ENCODE data around the gene FIBCD1.

FIBCD1 gene

DNA sequence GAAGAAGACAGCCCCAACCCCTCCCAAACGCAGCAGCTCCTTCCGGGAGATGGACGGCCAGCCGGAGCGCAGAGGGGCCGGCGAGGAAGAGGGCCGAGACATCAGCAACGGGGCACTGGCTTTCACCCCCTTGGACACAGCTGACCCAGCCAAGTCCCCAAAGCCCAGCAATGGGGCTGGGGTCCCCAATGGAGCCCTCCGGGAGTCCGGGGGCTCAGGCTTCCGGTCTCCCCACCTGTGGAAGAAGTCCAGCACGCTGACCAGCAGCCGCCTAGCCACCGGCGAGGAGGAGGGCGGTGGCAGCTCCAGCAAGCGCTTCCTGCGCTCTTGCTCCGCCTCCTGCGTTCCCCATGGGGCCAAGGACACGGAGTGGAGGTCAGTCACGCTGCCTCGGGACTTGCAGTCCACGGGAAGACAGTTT lies 54.9 kb downstream of the FIBCD1 start:
- DNase-seq (ENCODE audit: low read depth in 1 of 2, low spot score in 1 of 2): no peak

DNA sequence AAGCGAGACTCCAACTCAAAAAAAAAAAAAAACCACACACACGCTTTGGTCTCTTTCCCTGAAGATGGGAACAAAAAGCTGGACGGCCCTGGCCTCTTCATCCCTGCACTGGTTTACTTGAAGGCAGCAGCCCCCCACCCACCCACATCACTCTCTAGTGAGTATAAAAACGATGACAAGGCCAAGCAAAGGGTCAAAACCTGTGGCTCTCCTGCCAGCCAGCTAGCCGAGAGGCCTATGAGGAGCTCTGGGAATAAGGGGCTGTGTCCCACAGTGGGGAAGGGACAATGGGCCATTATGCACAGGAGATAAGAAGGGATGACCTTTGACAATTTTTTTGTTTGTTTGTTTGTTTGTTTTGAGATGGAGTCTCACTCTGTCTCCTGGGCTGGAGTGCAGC lies 55.6 kb downstream of the FIBCD1 start:
- DNase-seq (ENCODE audit: low read depth in 1 of 2, low spot score in 1 of 2): no peak

DNA sequence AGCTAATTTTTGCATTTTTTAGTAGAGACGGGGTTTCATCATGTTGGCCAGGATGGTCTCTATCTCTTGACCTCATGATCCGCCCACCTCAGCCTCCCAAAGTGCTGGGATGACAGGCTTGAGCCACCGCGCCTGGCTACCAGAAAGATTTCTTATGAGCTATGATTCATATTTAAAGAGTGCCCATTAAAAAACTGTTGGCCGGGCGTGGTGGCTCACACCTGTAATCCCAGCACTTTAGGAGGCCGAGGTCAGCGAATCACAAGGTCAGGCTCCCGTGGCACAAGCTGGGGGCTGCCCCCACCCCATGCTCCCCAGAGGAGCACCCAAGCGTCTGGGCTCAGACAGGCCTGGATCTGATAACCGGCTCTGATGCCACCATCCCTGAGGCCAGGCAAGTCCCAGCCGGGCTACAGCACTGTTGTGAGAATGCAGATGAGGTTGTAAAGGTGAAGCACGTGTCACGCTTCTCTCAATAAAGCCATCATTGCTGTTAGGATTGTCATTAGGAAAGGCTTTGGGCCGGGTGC lies 56.3 kb downstream of the FIBCD1 start:
- DNase-seq (ENCODE audit: low read depth in 1 of 2, low spot score in 1 of 2): no peak

DNA sequence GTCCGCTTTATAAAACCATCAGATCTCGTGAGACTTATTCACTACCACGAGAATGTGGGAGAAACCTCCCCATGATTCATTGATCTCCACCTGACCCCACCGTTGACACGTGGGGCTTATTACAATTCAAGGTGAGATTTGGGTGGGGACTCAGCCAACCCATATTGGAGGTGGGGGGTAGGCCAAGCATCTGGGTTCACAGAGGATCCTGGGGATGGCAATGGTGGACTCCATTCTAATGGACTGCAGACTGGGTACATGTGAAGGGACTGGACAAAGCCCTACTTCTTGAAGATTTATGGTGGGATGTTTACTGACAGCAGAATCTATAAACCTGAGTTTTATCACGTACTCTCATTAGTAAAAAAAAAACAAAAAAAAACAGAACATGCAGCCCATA lies 57.5 kb downstream of the FIBCD1 start:
- no peak for DNase-seq (ENCODE audit: low read depth in 1 of 2, low spot score in 1 of 2)

DNA sequence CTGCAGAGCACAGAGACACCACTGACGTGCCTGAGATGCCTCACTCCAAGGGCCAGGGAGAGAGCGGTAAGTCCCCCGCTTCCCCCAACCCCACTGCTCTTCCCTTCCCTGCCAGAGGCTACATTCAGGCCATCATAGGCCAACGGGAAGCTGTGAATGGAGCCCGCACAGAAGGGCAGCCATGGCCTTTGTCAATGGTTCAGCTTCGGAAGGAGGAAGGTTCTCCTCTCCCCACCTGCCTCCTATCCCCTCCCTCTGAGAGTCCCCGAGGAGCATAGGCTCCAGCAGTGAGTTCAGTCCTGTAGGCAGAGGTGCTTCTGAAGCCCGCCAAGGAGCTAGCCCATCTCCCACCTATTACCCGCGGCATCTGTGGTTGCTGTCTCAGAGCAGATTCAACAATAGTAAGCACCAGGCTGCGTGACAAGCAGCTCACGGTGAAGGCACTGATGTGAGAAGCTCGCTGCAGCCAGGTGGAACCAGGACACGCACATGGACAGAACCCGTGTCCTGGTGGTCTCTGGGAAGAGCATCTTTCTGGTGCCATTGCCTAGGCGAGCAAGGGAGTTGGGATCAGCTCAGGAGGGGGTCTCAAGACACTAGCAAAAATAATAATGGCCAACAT lies 58.3 kb downstream of the FIBCD1 start:
- no peak for DNase-seq (ENCODE audit: low read depth in 1 of 2, low spot score in 1 of 2)

DNA sequence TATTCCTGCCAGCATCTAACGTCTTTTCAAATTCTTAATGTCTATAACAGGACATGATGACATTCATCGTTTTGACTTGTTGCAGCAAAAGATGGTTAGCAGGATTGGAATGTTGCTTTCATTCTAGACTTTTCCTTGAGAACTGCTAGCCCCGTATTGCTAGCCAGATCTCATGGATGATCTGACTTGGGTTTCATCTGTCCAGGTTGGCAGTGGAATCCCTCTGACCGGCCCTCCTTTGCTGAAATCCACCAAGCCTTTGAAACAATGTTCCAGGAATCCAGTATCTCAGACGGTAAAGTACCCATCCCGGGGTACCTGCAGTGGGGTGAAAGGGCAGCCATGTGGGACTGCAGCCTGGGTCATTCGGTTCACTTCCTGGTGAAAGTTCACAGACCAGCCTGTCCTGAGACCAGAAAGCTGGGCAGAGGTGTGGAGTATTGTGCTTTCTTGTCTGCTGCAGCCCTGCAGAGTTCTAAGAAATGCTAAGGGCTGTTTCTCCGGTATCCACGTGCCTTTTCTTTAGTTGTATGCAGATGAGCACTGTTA lies 59.1 kb downstream of the FIBCD1 start:
- no peak for DNase-seq (ENCODE audit: low read depth in 1 of 2, low spot score in 1 of 2)

DNA sequence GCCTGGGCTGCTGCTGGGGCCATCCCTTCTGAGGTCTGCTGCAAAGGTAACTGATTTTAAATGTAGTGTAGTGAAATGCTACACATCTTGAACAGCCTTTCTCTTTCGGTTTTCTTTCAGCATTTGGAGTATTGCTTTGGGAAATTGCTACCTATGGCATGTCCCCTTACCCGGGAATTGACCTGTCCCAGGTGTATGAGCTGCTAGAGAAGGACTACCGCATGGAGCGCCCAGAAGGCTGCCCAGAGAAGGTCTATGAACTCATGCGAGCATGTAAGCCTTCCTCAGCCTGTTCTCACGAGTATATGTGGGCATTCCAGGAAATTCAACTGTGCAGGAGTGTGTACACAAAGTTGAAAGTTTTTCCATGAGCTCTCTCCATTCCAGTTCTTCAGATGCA lies 60.8 kb downstream of the FIBCD1 start:
- no peak for DNase-seq (ENCODE audit: low read depth in 1 of 2, low spot score in 1 of 2)

DNA sequence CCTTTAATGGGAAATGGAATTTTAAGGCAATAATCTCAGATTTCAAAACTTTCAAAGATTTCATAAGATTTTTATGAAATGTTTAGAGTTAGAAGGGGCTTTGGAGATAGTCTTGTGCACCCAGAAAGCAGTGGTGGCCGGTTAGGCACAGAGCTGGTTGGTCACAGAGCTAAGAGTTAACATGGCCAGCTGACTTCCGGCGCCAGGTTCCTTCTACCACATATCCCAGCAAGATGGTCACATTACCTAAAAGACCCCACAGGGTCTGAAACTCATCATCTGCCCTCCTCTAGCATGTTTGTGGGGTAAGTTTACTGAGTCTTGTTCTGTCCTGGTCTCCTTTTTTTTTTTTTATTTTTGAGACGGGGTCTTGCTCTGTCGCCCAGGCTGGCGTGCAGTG lies 61.7 kb downstream of the FIBCD1 start:
- no peak for DNase-seq (ENCODE audit: low read depth in 1 of 2, low spot score in 1 of 2)

DNA sequence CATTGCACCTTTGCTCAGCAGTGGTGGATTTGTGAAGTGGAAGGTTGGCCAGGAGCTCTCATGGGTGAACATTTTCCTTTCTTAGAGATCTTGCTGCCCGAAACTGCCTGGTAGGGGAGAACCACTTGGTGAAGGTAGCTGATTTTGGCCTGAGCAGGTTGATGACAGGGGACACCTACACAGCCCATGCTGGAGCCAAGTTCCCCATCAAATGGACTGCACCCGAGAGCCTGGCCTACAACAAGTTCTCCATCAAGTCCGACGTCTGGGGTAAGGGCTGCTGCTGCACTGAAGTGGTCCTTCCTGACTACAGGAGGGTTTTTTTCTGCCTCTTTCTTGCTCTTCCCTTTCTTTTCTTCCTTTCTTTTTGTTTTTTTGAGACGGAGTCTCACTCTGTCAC lies 64.3 kb downstream of the FIBCD1 start:
- DNase-seq (ENCODE audit: low read depth in 1 of 2, low spot score in 1 of 2): no peak

DNA sequence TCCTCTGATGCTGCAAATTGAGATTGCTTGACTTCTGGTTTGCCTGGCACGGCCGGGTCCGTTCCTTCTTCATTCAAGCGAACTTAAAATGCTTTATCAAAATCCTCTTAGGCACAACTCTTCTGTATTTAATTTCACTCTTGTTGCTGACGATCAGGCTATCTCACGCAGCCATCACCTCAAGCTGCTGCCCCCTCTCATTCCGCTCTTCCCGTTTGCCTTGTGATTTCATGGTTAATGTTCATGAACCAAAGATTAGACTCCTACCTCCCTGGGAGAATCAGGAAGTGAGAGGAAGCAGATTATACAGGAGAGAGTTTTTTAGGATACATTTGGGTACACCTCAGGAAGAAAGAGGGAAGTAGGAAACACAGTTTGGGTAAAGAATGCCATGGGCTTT lies 65.1 kb downstream of the FIBCD1 start:
- no peak for DNase-seq (ENCODE audit: low read depth in 1 of 2, low spot score in 1 of 2)

DNA sequence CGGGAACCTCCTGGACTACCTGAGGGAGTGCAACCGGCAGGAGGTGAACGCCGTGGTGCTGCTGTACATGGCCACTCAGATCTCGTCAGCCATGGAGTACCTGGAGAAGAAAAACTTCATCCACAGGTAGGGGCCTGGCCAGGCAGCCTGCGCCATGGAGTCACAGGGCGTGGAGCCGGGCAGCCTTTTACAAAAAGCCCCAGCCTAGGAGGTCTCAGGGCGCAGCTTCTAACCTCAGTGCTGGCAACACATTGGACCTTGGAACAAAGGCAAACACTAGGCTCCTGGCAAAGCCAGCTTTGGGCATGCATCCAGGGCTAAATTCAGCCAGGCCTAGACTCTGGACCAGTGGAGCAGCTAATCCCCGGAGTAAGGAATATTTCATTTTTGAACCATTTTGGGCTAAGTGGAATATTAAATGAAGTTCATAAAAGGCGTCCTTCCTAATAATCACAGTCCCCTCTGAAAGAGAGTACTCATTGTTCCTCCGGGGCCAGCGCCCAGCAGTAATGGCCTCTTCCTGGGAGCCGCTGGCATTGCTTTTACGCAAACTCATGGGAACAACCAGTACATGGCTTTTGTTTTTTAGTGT lies 66.0 kb downstream of the FIBCD1 start:
- no peak for DNase-seq (ENCODE audit: low read depth in 1 of 2, low spot score in 1 of 2)

DNA sequence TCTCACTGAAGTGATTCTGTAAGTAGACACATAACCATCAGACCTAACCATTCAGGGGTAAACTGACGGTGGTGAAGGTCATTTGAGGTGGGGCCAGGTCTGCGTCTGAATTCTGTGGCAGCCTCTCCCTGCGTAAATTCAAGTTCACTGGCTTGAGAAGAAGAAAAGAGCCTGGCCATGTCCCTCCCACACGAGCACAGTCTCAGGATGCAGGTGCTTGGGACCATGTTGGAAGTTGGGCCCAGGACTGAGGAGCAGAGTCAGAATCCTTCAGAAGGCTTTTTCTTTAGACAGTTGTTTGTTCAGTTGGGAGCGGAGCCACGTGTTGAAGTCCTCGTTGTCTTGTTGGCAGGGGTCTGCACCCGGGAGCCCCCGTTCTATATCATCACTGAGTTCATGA lies 66.5 kb downstream of the FIBCD1 start:
- DNase-seq (ENCODE audit: low read depth in 1 of 2, low spot score in 1 of 2): no peak

DNA sequence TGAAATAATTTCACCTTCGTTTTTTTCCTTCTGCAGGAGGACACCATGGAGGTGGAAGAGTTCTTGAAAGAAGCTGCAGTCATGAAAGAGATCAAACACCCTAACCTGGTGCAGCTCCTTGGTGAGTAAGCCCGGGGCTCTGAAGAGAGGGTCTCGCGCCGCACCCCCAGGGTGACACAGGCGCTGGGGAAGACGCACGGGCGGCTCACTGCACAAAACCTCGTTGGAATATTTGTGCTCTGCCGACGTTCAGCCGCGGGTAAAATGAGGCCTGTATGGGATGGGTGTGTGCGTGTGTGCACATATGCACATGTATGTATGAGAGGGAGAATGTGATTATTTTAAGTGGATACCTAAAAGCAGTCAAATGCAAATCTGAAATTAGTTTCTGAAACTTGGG lies 67.0 kb downstream of the FIBCD1 start:
- DNase-seq (ENCODE audit: low read depth in 1 of 2, low spot score in 1 of 2): no peak

DNA sequence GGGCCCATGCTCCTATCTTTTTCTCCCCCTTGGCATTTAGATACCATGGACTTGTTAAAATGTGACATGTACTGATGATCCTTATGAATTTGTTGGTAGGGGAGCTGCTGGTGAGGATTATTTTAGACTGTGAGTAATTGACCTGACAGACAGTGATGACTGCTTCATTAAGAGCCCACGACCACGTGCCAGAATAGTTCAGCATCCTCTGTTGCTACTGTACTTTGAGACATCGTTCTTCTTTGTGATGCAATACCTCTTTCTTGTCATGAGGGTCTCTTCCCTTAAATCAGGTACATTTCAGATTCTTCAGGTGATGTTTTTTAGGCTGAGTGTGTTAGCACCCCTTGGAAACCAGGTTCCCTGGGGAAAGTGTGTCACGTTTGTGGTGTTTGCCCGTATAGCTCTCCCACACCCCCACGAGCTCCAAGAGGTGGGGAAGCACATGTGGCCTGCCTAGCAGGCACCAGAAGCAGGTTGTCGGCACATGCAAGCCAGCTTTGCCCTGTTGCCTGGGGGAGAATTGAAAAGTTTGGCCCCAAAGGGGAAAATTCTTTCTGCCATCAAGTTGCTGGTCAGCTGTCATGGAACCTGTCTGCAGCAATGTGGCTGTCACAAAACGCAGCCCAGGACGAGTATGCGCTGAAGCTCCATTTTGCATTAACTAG lies 67.5 kb downstream of the FIBCD1 start:
- no peak for DNase-seq (ENCODE audit: low read depth in 1 of 2, low spot score in 1 of 2)

DNA sequence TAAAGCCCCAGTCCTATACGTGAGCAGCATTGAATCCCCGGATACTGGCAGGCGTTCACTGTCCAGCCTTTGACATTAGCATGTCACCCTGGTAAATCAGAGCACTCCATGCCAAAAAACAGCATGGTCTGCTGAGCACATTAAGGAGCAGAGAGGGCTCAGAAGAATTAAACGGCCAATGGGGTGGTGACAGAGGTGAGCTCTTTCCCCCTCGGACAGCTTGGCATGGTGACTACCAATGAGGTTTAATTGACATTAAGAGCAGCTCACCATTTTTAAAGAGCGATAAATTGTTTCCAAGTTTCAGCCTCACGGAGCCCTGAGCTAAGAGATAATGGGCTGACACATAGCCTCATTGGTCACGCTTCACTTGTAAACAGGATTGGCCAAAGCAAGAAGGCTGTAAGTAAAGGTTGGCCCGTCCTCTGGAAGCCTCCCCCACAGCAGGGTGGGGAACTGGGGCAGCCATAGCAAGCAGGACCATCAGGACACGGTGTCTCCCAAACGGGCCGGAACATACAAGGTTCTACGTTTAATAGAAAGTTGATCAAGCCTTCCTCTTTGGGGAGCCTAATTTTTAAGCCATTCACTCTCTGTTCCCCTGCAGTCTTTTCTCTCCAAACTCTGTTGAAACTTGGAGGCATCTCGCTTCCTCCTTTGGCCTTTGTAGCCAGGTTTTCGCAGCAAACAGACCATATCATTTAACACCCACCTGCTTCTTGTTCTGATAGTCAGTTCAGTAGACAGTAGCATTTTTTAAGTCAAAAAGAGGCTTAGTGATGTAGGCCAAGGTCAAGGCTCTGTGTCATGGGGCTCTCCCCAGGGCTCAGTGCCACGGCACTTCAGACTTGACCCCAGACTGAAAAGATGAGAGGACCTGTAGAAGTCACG lies 68.3 kb downstream of the FIBCD1 start:
- DNase-seq (ENCODE audit: low read depth in 1 of 2, low spot score in 1 of 2): no peak

DNA sequence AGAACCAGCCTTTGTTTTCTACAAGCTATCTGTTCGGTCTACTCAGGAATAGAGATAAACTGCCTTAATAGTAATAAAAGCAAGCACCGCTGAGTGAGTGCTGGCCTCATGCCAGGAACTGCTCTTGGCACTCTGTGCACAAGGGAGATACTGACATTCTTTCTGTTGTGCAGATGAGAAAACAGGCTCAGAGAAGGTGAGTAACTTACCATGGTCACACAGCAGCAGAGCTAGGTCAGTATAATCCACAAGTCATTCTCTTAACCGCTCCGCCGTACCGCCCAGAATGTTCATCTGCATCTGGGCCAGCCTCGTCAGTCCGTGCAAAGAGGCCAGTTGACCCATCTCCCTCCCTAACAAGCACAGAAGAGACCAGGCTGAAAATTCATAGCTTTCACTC lies 69.8 kb downstream of the FIBCD1 start:
- DNase-seq (ENCODE audit: low read depth in 1 of 2, low spot score in 1 of 2): no peak

DNA sequence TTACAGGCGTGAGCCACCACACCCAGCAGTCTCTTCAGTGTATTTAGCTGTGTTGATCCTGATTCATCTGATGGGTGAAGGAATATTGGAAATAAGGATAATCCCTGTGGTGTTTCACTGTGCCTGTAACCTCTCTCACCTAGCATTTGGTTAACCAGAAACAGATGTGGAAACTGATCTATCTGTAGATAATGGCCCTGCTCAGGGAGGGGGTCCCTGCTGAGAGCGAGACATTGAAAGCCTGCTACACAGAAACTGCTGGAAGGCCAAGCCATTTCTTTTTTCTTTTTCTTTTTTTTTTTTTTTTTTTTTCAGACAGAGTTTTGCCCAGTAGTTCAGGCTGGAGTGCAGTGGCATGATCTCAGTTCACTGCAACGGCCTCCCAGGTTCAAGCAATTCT lies 70.8 kb downstream of the FIBCD1 start:
- no peak for DNase-seq (ENCODE audit: low read depth in 1 of 2, low spot score in 1 of 2)

DNA sequence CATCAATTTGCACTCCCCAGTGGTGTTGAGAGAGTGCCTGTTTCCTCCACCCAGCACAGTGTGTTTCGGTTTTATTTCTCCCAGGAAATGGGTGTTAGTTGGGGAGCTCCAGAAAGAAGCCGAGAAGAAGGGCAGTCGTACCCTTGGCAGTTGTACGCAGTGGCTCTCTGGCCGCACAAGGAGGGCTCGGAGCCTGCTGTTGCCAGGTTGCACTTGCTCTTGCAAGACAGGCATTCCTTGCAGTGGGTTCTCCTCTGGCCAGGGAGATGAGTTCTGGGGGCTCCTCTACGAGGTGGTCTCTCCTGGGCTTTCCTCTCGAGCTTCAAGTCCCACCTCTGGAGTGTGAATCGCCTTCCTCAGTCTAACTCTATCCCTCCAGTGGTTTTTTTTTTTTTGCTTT lies 71.5 kb downstream of the FIBCD1 start:
- no peak for DNase-seq (ENCODE audit: low read depth in 1 of 2, low spot score in 1 of 2)

DNA sequence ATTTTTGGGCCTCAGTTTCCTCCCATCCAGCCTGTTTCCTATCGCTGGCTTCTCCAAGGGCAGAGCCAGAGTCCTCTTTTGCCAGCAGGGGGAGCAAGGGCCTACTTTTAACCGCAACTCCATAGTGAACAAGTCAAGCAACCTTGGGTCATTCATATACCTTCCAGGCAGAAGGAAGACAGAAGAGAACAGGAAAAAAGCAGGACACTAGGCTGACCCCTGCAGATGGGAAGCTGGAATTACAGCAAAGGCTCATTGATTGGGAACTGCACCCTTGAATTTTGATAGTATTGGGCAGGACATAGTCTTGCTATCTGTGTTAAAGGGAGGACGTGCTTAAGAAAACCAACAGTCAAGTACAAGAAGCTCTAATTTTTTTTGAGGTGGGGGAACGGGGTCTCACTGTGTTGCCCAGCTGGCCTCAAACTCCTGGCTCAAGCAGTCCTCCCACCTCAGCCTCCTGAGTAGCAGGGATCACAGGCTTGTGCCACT lies 72.5 kb downstream of the FIBCD1 start:
- peak; percentile 19 to 21 for DNase-seq (ENCODE audit: low read depth in 1 of 2, low spot score in 1 of 2)

DNA sequence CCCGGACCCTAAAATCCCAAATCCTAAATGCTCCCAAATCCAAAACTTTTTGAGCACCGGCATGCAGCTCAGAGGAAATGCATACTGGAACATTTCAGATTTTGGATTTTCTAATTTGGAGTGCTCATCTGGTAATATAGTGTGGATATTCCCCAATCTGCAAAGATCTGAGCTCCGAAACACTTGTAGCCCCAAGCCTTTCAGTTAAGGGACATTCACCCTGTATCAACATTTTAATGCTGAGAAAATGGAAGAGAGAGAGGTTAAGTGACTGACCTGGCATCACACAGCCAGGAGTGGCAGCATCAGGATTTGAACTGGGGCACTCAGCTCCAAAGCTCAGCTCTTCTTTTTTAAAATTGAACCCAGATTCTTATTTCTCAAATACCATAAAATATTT lies 73.1 kb downstream of the FIBCD1 start:
- DNase-seq (ENCODE audit: low read depth in 1 of 2, low spot score in 1 of 2): no peak

DNA sequence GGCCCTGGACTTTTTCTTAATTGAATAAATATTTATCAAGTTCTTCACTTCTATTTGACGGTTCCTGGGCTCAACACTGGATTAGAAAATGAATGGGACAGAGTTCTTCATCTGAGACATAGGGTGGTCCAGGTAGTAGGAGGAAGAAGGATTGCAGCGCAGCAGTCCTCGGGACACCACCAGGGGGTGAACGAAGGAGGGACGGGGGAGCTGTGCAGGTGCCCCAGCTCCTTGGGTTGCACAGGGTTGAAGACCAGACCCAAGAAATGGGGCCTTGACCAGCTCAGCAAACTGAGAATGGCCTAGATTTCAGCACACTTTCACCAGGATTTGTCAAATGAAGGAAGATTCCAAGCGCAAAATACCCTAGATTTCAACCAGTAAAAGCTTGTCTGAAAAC lies 74.5 kb downstream of the FIBCD1 start:
- DNase-seq (ENCODE audit: low read depth in 1 of 2, low spot score in 1 of 2): no peak

All from stimulated activated CD4-positive, alpha-beta T cell treated with anti-CD3 and anti-CD28 coated beads, Interleukin-15, amount 100 ng/mL, for 1 hour (primary cell).